WTC11 (cell line): ENCODE data around the gene FCHSD2. TPM values are rescaled to one million over a fixed set of nuclear protein-coding genes. Genes with fewer than 3 reads are reported as not detected.

ENCODE experiments used
- ATAC-seq: fragments of 200-7000 bp; cut with Tn5 transposase; 2 replicates; pipeline ENCODE4 v1.10.0; 2021; ENCODE audit warnings: mild to moderate bottlenecking, moderate library complexity
- CTCF ChIA-PET: fragments of 300-600 bp; sonication (Branson Sonifier 250); formaldehyde crosslinking; loops from one replicate; lab custom pipeline; 2021; ENCODE audit warnings: antibody characterized with exemption; lab: Charles Lee
- POLR2A ChIA-PET: fragments of 350-600 bp; sonication (Branson Sonifier 250); formaldehyde crosslinking; loops from one replicate; lab custom pipeline; 2021; ENCODE audit warnings: antibody characterized with exemption; lab: Charles Lee
- DNase-seq: peaks from one replicate; pipeline ENCODE4 v3.0.0; 2021; ENCODE audit warnings: low spot score
- H3K27ac Mint-ChIP-seq: 2 replicates; pipeline ENCODE4 v1.8.0; 2021; ENCODE audit warnings: mixed read lengths
- H3K27me3 Mint-ChIP-seq: 2 replicates; pipeline ENCODE4 v1.8.0; 2021; ENCODE audit warnings: low read depth, mild to moderate bottlenecking, moderate library complexity, mixed read lengths
- H3K36me3 Mint-ChIP-seq: 2 replicates; pipeline ENCODE4 v1.8.0; 2021; ENCODE audit warnings: mixed read lengths
- H3K4me1 Mint-ChIP-seq: 2 replicates; pipeline ENCODE4 v1.8.0; 2022; ENCODE audit warnings: mixed read lengths
- H3K4me3 Mint-ChIP-seq: 2 replicates; pipeline ENCODE4 v1.8.0; 2021; ENCODE audit warnings: mild to moderate bottlenecking, moderate library complexity, mixed read lengths
- H3K9me3 Mint-ChIP-seq: 2 replicates; pipeline ENCODE4 v1.8.0; 2021; ENCODE audit warnings: mixed read lengths
- ELF4 ChIP-seq: sonication (generic); formaldehyde crosslinking; IDR thresholded peaks from 2 replicates; pipeline ENCODE4 v1.8.1; 2022; ENCODE audit warnings: low read depth, mild to moderate bottlenecking, moderate library complexity, missing genetic modification reagents
- EMX1 ChIP-seq: fragments of 250-450 bp; sonication (Bioruptor Pico); IDR thresholded peaks from 2 replicates; pipeline ENCODE4 v1.8.0; 2021; ENCODE audit warnings: mild to moderate bottlenecking
- GTF2I ChIP-seq: fragments of 250-450 bp; sonication (Bioruptor Pico); conservative IDR thresholded peaks from 2 replicates; pipeline ENCODE4 v1.4.0; 2021; ENCODE audit warnings: mild to moderate bottlenecking
- HMGA2 ChIP-seq: fragments of 250-450 bp; sonication (Bioruptor Pico); IDR thresholded peaks from 2 replicates; pipeline ENCODE4 v1.4.0; 2021; ENCODE audit warnings: mild to moderate bottlenecking, moderate library complexity
- HMGXB4 ChIP-seq: sonication (generic); formaldehyde crosslinking; IDR thresholded peaks from 2 replicates; pipeline ENCODE4 v1.8.1; 2023; ENCODE audit warnings: mild to moderate bottlenecking, moderate library complexity, missing genetic modification reagents
- IRF2 ChIP-seq: sonication (generic); formaldehyde crosslinking; IDR thresholded peaks from 2 replicates; pipeline ENCODE4 v1.8.0; 2022; ENCODE audit warnings: low read depth, missing genetic modification reagents, borderline replicate concordance
- JUN ChIP-seq: sonication (generic); formaldehyde crosslinking; IDR thresholded peaks from 2 replicates; pipeline ENCODE4 v1.8.0; 2023; ENCODE audit warnings: mild to moderate bottlenecking, missing genetic modification reagents
- MAX ChIP-seq: sonication (generic); formaldehyde crosslinking; IDR thresholded peaks from 2 replicates; pipeline ENCODE4 v1.8.0; 2022; ENCODE audit warnings: mild to moderate bottlenecking, missing genetic modification reagents
- OVOL2 ChIP-seq: fragments of 250-450 bp; sonication (Bioruptor Pico); IDR thresholded peaks from 2 replicates; pipeline ENCODE4 v1.9.0; 2021; ENCODE audit warnings: mild to moderate bottlenecking, borderline replicate concordance
- PRRX2 ChIP-seq: fragments of 250-450 bp; sonication (Bioruptor Pico); IDR thresholded peaks from 2 replicates; pipeline ENCODE4 v1.8.0; 2021; ENCODE audit warnings: mild to moderate bottlenecking
- RORB ChIP-seq: fragments of 250-450 bp; sonication (Bioruptor Pico); IDR thresholded peaks from 2 replicates; pipeline ENCODE4 v1.9.0; 2021; ENCODE audit warnings: mild to moderate bottlenecking
- STAT6 ChIP-seq: sonication (generic); formaldehyde crosslinking; conservative IDR thresholded peaks from 2 replicates; pipeline ENCODE4 v1.8.1; 2023; ENCODE audit warnings: mild to moderate bottlenecking, low read depth, missing genetic modification reagents, moderate library complexity
- TP53 ChIP-seq: sonication (generic); formaldehyde crosslinking; IDR thresholded peaks from 2 replicates; pipeline ENCODE4 v1.8.1; 2023; ENCODE audit warnings: mild to moderate bottlenecking, missing genetic modification reagents
- ZNF232 ChIP-seq: sonication (generic); formaldehyde crosslinking; IDR thresholded peaks from 2 replicates; pipeline ENCODE4 v1.8.0; 2022; ENCODE audit warnings: mild to moderate bottlenecking, missing genetic modification reagents
- ZNF263 ChIP-seq: sonication (generic); formaldehyde crosslinking; IDR thresholded peaks from 2 replicates; pipeline ENCODE4 v1.8.1; 2022; ENCODE audit warnings: low read depth, mild to moderate bottlenecking, moderate library complexity, missing genetic modification reagents
- ZNF416 ChIP-seq: fragments of 250-450 bp; sonication (Bioruptor Pico); IDR thresholded peaks from 2 replicates; pipeline ENCODE4 v1.9.0; 2021; ENCODE audit warnings: mild to moderate bottlenecking, inconsistent platforms
- ZNF425 ChIP-seq: fragments of 250-450 bp; sonication (Bioruptor Pico); conservative IDR thresholded peaks from 2 replicates; pipeline ENCODE4 v1.9.0; 2021; ENCODE audit warnings: mild to moderate bottlenecking
- total RNA-seq: library from RNA; stranded (reverse); gene quantifications from 3 replicates; pipeline ENCODE4 v1.2.3, GENCODE V29; 2021
- TF ChIP-seq, protein P1 (sequence below): fragments of 250-450 bp; sonication (Bioruptor Pico); IDR thresholded peaks from 2 replicates; pipeline ENCODE4 v1.9.0; 2021; ENCODE audit warnings: mild to moderate bottlenecking, borderline replicate concordance
- TF ChIP-seq, protein P2 (sequence below): sonication (generic); formaldehyde crosslinking; IDR thresholded peaks from 2 replicates; pipeline ENCODE4 v1.8.0; 2022; ENCODE audit warnings: missing genetic modification reagents

Gene FCHSD2
- total RNA-seq, 1 experiment from 2014 or later: 10.1 TPM

GRCh38 chr11:73163638-73164174 lies 21.6 kb upstream of the FCHSD2 start:
- ATAC-seq: no peak
- Mint-ChIP-seq H3K36me3 (no peaks in the 10 kb centered on the region), H3K27me3 (no peaks in the 10 kb centered on the region; the same call in 1 of the 2 replicates), H3K4me1 (peaks cover 6% of the 10 kb centered on the region), H3K27ac (no peak overlapping the region), H3K9me3 (peaks cover 5% of the 10 kb centered on the region), H3K4me3 (no peak overlapping the region)
- TF ChIP-seq GTF2I (CRISPR knock-in tag) (no peak), IRF2 (CRISPR knock-in tag) (no peak), RORB (CRISPR knock-in tag) (no peak), JUN (CRISPR knock-in tag) (no peak), ZNF263 (CRISPR knock-in tag) (no peak), TP53 (no peak), HMGXB4 (CRISPR knock-in tag) (no peak), ZNF425 (CRISPR knock-in tag) (no peak), ZNF416 (CRISPR knock-in tag) (no peak), ELF4 (CRISPR knock-in tag) (no peak), PRRX2 (no peak), STAT6 (CRISPR knock-in tag) (no peak), OVOL2 (CRISPR knock-in tag) (no peak), MAX (CRISPR knock-in tag) (no peak), EMX1 (CRISPR knock-in tag) (no peak), HMGA2 (no peak), ZNF232 (CRISPR knock-in tag) (no peak)
- TF ChIP-seq, protein P1, sequence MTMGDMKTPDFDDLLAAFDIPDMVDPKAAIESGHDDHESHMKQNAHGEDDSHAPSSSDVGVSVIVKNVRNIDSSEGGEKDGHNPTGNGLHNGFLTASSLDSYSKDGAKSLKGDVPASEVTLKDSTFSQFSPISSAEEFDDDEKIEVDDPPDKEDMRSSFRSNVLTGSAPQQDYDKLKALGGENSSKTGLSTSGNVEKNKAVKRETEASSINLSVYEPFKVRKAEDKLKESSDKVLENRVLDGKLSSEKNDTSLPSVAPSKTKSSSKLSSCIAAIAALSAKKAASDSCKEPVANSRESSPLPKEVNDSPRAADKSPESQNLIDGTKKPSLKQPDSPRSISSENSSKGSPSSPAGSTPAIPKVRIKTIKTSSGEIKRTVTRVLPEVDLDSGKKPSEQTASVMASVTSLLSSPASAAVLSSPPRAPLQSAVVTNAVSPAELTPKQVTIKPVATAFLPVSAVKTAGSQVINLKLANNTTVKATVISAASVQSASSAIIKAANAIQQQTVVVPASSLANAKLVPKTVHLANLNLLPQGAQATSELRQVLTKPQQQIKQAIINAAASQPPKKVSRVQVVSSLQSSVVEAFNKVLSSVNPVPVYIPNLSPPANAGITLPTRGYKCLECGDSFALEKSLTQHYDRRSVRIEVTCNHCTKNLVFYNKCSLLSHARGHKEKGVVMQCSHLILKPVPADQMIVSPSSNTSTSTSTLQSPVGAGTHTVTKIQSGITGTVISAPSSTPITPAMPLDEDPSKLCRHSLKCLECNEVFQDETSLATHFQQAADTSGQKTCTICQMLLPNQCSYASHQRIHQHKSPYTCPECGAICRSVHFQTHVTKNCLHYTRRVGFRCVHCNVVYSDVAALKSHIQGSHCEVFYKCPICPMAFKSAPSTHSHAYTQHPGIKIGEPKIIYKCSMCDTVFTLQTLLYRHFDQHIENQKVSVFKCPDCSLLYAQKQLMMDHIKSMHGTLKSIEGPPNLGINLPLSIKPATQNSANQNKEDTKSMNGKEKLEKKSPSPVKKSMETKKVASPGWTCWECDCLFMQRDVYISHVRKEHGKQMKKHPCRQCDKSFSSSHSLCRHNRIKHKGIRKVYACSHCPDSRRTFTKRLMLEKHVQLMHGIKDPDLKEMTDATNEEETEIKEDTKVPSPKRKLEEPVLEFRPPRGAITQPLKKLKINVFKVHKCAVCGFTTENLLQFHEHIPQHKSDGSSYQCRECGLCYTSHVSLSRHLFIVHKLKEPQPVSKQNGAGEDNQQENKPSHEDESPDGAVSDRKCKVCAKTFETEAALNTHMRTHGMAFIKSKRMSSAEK (CRISPR knock-in tag): no peak
- TF ChIP-seq, protein P2, sequence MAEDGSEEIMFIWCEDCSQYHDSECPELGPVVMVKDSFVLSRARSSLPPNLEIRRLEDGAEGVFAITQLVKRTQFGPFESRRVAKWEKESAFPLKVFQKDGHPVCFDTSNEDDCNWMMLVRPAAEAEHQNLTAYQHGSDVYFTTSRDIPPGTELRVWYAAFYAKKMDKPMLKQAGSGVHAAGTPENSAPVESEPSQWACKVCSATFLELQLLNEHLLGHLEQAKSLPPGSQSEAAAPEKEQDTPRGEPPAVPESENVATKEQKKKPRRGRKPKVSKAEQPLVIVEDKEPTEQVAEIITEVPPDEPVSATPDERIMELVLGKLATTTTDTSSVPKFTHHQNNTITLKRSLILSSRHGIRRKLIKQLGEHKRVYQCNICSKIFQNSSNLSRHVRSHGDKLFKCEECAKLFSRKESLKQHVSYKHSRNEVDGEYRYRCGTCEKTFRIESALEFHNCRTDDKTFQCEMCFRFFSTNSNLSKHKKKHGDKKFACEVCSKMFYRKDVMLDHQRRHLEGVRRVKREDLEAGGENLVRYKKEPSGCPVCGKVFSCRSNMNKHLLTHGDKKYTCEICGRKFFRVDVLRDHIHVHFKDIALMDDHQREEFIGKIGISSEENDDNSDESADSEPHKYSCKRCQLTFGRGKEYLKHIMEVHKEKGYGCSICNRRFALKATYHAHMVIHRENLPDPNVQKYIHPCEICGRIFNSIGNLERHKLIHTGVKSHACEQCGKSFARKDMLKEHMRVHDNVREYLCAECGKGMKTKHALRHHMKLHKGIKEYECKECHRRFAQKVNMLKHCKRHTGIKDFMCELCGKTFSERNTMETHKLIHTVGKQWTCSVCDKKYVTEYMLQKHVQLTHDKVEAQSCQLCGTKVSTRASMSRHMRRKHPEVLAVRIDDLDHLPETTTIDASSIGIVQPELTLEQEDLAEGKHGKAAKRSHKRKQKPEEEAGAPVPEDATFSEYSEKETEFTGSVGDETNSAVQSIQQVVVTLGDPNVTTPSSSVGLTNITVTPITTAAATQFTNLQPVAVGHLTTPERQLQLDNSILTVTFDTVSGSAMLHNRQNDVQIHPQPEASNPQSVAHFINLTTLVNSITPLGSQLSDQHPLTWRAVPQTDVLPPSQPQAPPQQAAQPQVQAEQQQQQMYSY (CRISPR knock-in tag): no peak
- CTCF ChIA-PET: interaction anchor here (1.2 to 2.0 kb wide), 3 partner anchors 14 to 21 kb away, joined by 3 to 10 read pairs (median 3); partner anchors contain the start of gene FCHSD2
- POLR2A ChIA-PET: no interaction called here
- DNase-seq: no peak
